Mesenchymal stem cell (in vitro differentiated cells and primary cell): ENCODE data around the gene CASQ2.

Experiments
- DNase-seq: peaks from one replicate; pipeline ENCODE4 v3.0.0-alpha.2; 2013
- H2AFZ ChIP-seq: one replicate; pipeline ENCODE4 v1.6.1; 2013; ENCODE audit warnings: low read depth, mild to moderate bottlenecking, control low read depth, inconsistent platforms, low read length, moderate library complexity
- H2AK5ac ChIP-seq: 2 replicates; pipeline ENCODE4 v1.6.1; 2013; ENCODE audit warnings: low read length, moderate library complexity, mild to moderate bottlenecking, inconsistent platforms; ENCODE audit not compliant: severe bottlenecking
- H2BK120ac ChIP-seq: one replicate; pipeline ENCODE4 v1.6.1; 2013; ENCODE audit warnings: low read depth, mild to moderate bottlenecking, inconsistent platforms, low read length, moderate library complexity
- H2BK12ac ChIP-seq, 2 experiments: one replicate each; pipeline ENCODE4 v1.6.1; 2013; ENCODE audit warnings: inconsistent platforms in 2 of 2, low read length in 2 of 2, mild to moderate bottlenecking in 2 of 2, moderate library complexity in 2 of 2, control low read depth in 1 of 2
- H2BK15ac ChIP-seq: one replicate; pipeline ENCODE4 v1.6.1; 2013; ENCODE audit warnings: mild to moderate bottlenecking, low read depth, inconsistent platforms; ENCODE audit not compliant: poor library complexity, severe bottlenecking
- H2BK5ac ChIP-seq: 2 replicates; pipeline ENCODE4 v1.6.1; 2013; ENCODE audit warnings: low read depth, mild to moderate bottlenecking, low read length, control low read depth, inconsistent platforms; ENCODE audit not compliant: poor library complexity, severe bottlenecking
- H3K14ac ChIP-seq, 2 experiments: one replicate each; pipeline ENCODE4 v1.6.1; 2013; ENCODE audit warnings: inconsistent platforms in 2 of 2, low read length in 2 of 2, control low read depth in 1 of 2, mild to moderate bottlenecking in 1 of 2, moderate library complexity in 1 of 2
- H3K18ac ChIP-seq, 2 experiments: one replicate each; pipeline ENCODE4 v1.6.1; 2013; ENCODE audit warnings: inconsistent platforms in 2 of 2, low read length in 2 of 2, control low read depth in 1 of 2, low read depth in 1 of 2, mild to moderate bottlenecking in 1 of 2
- H3K23ac ChIP-seq, 2 experiments: one replicate each; pipeline ENCODE4 v1.6.1; 2013; ENCODE audit warnings: inconsistent platforms in 2 of 2, low read length in 2 of 2, mild to moderate bottlenecking in 2 of 2, moderate library complexity in 2 of 2, control low read depth in 1 of 2
- H3K27ac ChIP-seq: 2 replicates; pipeline ENCODE4 v1.5.1; 2013; ENCODE audit warnings: mild to moderate bottlenecking, moderate library complexity, low read length, control low read depth, inconsistent platforms; ENCODE audit not compliant: poor library complexity, severe bottlenecking
- H3K27me3 ChIP-seq, 2 experiments: 2 replicates each; pipeline versions ENCODE4 v1.6.1 to v1.7.0; 2013; ENCODE audit warnings: low read length in 2 of 2, mild to moderate bottlenecking in 2 of 2, moderate library complexity in 2 of 2, control low read depth in 1 of 2, inconsistent platforms in 1 of 2; ENCODE audit not compliant: control insufficient read depth in 1 of 2, insufficient read depth in 1 of 2
- H3K36me3 ChIP-seq, 2 experiments: 2 replicates each; pipeline versions ENCODE4 v1.6.1 to v1.7.0; 2013; ENCODE audit warnings: low read length in 2 of 2, control low read depth in 1 of 2, inconsistent platforms in 1 of 2, low read depth in 1 of 2, mild to moderate bottlenecking in 1 of 2; ENCODE audit not compliant: insufficient read depth in 2 of 2, control insufficient read depth in 1 of 2
- H3K4ac ChIP-seq, 2 experiments: one replicate each; pipeline ENCODE4 v1.6.1; 2013; ENCODE audit warnings: inconsistent platforms in 2 of 2, low read length in 2 of 2, mild to moderate bottlenecking in 2 of 2, moderate library complexity in 2 of 2, control low read depth in 1 of 2, low read depth in 1 of 2
- H3K4me1 ChIP-seq: 2 replicates; pipeline ENCODE4 v1.6.1; 2013; ENCODE audit warnings: low read depth, low read length, control low read depth; ENCODE audit not compliant: control insufficient read depth, insufficient read depth
- H3K4me2 ChIP-seq: 2 replicates; pipeline ENCODE4 v1.6.1; 2013; ENCODE audit warnings: low read length, mild to moderate bottlenecking, inconsistent platforms; ENCODE audit not compliant: poor library complexity, severe bottlenecking
- H3K4me3 ChIP-seq, 2 experiments: 2 replicates each; pipeline versions ENCODE4 v1.5.1 to v1.7.0; 2013; ENCODE audit warnings: low read length in 2 of 2, mild to moderate bottlenecking in 2 of 2, control low read depth in 1 of 2, low read depth in 1 of 2; ENCODE audit not compliant: insufficient read depth in 1 of 2
- H3K79me1 ChIP-seq: replicated peaks from 2 replicates; pipeline ENCODE4 v1.6.1; 2013; ENCODE audit warnings: mild to moderate bottlenecking, control low read depth, low read length, inconsistent platforms; ENCODE audit not compliant: poor library complexity, severe bottlenecking
- H3K9ac ChIP-seq: 2 replicates; pipeline ENCODE4 v1.7.0; 2013; ENCODE audit warnings: mild to moderate bottlenecking, low read length, moderate library complexity
- H3K9me3 ChIP-seq: 2 replicates; pipeline ENCODE4 v1.7.0; 2013; ENCODE audit warnings: mild to moderate bottlenecking, low read length; ENCODE audit not compliant: control insufficient read depth
- H4K8ac ChIP-seq: one replicate; pipeline ENCODE4 v1.6.1; 2013; ENCODE audit warnings: inconsistent platforms, mild to moderate bottlenecking, low read length, moderate library complexity
- H4K91ac ChIP-seq: one replicate; pipeline ENCODE4 v1.6.1; 2013; ENCODE audit warnings: mild to moderate bottlenecking, low read length, inconsistent platforms
- WGBS: methylation state at CpG from one replicate; pipeline ENCODE4 v1.1.7; 2013; ENCODE audit warnings: mixed read lengths; 5-methylcytosine and 5-hydroxymethylcytosine counted together

CASQ2 gene

DNA sequence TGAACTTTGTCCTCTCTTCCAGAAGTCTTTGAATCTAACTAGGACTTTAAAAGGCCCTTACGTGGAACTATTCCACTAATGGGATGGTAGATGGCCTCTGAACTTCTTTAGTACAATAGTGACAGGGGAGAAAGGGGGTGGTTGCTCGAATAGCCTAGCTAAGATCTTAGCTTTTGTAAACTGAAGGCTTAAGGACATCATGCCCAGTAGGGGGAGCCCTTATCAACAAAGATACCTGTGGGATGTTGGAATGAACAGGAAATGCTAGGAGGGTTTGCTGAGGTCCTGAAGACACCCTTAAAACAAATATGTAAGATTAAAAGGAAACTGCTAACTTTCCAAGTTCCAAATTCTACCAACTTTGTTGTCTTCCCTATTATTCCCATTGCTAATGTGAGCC, 39.2 kb upstream of the CASQ2 start:
- Histone ChIP-seq H2BK15ac (no peak overlapping the region), H3K9me3 (no peaks in the 10 kb centered on the region), H3K18ac (no peak overlapping the region), H2AK5ac (no peak overlapping the region), H3K27ac (no peak overlapping the region), H2AFZ (no peak overlapping the region), H3K9ac (no peak overlapping the region), H2BK5ac (no peak overlapping the region), H3K4ac (no peak overlapping the region), H2BK120ac (no peak overlapping the region), H3K23ac (no peak overlapping the region), H2BK12ac (no peak overlapping the region), H3K79me1 (no peaks in the 10 kb centered on the region), H3K36me3 (no peaks in the 10 kb centered on the region), H3K4me1 (no peaks in the 10 kb centered on the region), H3K14ac (no peak overlapping the region), H4K8ac (no peak overlapping the region), H3K27me3 (peaks cover 0 to 31% of the 10 kb centered on the region in 2 experiments), H3K4me3 (no peak overlapping the region), H3K4me2 (no peak overlapping the region), H4K91ac (no peak overlapping the region)
- DNase-seq, result peak; percentile 70
- 16% methylated on average over 2 of the region's 2 CpGs for WGBS

DNA sequence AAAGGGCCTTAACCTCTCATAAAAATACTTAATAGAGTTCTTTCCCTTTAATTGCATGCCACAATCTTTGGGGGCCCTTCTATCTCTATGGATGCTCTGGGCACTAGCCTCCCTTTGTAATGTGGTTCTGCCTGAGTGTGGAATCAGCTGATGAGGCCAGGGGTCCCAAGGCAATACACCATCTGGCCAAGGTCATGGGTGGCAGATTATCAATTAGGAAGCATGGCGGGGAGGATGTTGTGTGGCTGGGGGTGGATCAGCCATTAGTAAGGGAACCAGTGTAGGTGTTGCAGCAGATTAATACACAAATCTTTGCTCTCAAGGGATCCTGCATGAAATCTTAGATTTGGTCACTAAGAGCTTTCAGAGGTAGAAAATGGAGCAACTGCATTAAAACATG, 37.1 kb upstream of the CASQ2 start:
- H3K4me3 ChIP-seq, result no peak overlapping the region
- H2AK5ac ChIP-seq, result no peak overlapping the region
- DNase-seq, result no peak
- no peak overlapping the region for H2BK15ac ChIP-seq
- H3K9me3 ChIP-seq, result no peaks in the 10 kb centered on the region
- H2BK12ac ChIP-seq, result no peak overlapping the region
- no peaks in the 10 kb centered on the region for H3K36me3 ChIP-seq
- 85% methylated on average over 1 of the region's 1 CpG for WGBS
- no peak overlapping the region for H3K23ac ChIP-seq
- H3K14ac ChIP-seq, result no peak overlapping the region
- H3K4me1 ChIP-seq, result no peaks in the 10 kb centered on the region
- no peak overlapping the region for H3K9ac ChIP-seq
- H3K4me2 ChIP-seq, result no peak overlapping the region
- H4K8ac ChIP-seq, result no peak overlapping the region
- no peak overlapping the region for H2BK120ac ChIP-seq
- H3K4ac ChIP-seq, result no peak overlapping the region
- peaks cover 0 to 17% of the 10 kb centered on the region in 2 experiments for H3K27me3 ChIP-seq
- H2AFZ ChIP-seq, result no peak overlapping the region
- no peak overlapping the region for H2BK5ac ChIP-seq
- H3K79me1 ChIP-seq, result no peaks in the 10 kb centered on the region
- H3K18ac ChIP-seq, result no peak overlapping the region
- no peak overlapping the region for H3K27ac ChIP-seq
- H4K91ac ChIP-seq, result no peak overlapping the region

DNA sequence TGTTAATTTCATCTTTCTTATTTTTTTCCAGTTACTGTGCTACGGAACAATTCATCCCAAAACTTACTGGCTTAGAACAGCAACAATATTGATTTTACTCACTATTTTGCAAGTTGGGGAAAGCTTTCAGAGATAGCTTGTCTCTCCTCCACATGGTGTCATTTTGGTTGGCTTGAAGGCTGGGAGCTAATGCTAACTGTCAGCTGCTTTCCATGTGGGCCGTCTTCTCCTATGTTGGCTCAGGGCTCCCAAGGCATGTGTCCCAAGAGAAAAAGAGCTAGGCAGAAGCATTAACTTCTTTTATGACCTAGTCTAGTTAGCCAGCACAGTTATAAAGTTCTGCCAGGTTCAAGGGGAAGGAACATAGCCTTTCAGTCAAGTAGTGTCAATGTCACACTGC, 33.9 kb upstream of the CASQ2 start:
- Histone ChIP-seq H3K4me1 (no peaks in the 10 kb centered on the region), H2BK15ac (no peak overlapping the region), H3K79me1 (no peaks in the 10 kb centered on the region), H3K36me3 (no peaks in the 10 kb centered on the region), H2AFZ (no peak overlapping the region), H2BK5ac (no peak overlapping the region), H4K8ac (no peak overlapping the region), H2AK5ac (no peak overlapping the region), H3K9me3 (no peaks in the 10 kb centered on the region), H3K27ac (no peak overlapping the region), H2BK12ac (no peak overlapping the region), H3K18ac (no peak overlapping the region), H2BK120ac (no peak overlapping the region), H3K4me3 (no peak overlapping the region), H3K9ac (no peak overlapping the region), H3K27me3 (peaks cover 0 to 6% of the 10 kb centered on the region in 2 experiments), H3K14ac (no peak overlapping the region), H3K23ac (no peak overlapping the region), H3K4me2 (no peak overlapping the region), H4K91ac (no peak overlapping the region), H3K4ac (no peak overlapping the region)
- no peak for DNase-seq
- 88% methylated on average over 1 of the region's 2 CpGs for WGBS

DNA sequence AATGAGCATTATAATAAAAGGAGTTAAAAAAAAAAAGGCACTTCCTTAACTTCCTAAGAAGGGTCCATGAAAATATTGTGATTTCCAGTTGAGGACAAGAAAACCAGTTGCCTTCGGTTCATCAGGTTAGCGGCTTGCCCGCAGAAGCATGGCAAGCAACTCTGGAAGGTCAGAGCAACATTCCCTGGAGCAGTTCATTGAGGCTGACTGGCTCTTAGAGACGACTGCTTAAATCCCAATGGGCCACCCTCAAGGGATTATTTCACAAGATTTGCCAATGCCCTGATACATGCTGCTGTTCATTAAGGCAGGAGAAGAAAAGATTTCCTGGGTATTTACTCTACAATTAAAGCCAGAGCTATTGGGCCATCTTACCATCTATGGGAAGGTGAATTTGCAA, 29.0 kb upstream of the CASQ2 start:
- Histone ChIP-seq H3K4me2 (no peak overlapping the region), H2BK120ac (no peak overlapping the region), H2AFZ (no peak overlapping the region), H3K36me3 (no peaks in the 10 kb centered on the region), H3K9ac (no peak overlapping the region), H3K79me1 (no peaks in the 10 kb centered on the region), H3K18ac (no peak overlapping the region), H3K4me1 (no peaks in the 10 kb centered on the region), H2BK15ac (no peak overlapping the region), H3K27ac (no peak overlapping the region), H3K14ac (no peak overlapping the region), H4K8ac (no peak overlapping the region), H2BK5ac (no peak overlapping the region), H3K27me3 (peaks cover 16 to 25% of the 10 kb centered on the region in 2 experiments), H4K91ac (no peak overlapping the region), H2AK5ac (no peak overlapping the region), H3K4ac (no peak overlapping the region), H3K9me3 (no peaks in the 10 kb centered on the region), H3K4me3 (no peak overlapping the region), H2BK12ac (no peak overlapping the region), H3K23ac (no peak overlapping the region)
- WGBS, result 99% methylated on average over 3 of the region's 4 CpGs
- no peak for DNase-seq
